ENCODE data around the gene DPP7. TPM values are rescaled to one million over a fixed set of nuclear protein-coding genes. Genes with fewer than 3 reads are reported as not detected.

The DPP7 gene
- polyA plus RNA-seq, 1 of the 3 experiments (the other 2 are of a cell fraction) = 127 TPM

DNA sequence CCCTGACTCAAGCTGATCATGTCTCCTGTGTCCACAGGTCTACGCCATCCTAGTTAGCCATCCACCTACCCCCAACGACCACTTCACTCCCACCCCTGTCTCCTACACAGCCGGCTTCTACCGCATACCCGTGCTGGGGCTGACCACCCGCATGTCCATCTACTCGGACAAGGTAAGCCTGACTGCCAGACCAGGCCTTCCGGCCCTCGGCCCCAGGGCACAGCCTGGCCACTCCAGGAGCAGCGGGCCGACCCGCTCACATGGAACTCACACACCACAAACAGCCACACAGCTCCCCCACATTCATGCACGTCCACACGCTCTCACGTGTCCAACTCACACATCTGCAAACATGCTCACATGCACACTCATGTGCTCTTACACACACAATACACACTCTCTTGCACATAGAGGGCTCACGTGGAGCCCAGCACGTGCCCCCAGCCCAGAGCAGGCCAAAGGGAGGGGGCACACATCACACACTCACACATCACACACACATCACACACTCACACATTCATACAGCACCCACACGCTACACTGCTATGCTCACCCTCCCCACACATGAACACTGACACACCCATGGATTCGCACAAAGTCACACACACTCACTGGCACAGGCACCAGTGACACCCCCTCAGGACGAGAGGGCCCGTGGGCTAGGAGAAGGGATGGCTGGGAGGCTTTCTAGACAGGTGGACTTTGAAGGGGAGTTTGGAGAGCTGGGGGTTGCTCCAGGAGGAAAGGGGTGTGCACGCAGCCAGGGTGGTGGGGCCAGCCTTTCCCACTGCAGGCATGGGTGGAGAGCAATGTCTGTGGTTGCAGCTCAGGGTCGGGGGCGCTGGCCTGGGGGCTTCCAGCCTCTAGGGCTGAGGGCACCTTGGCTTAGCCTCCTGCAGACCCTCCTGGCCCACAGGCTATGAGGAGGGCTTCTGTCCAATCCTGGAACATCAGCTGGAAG is 27.7 kb upstream of the DPP7 start (continued):
- TF ChIP-seq ELF1 (IDR thresholded peaks at IDR 0.05) (no peak), GABPA (IDR thresholded peaks at IDR 0.05; ENCODE audit: low read depth) (no peak), MEF2A (IDR thresholded peaks at IDR 0.05; ENCODE audit: borderline replicate concordance, low read depth) (no peak), RXRA (IDR thresholded peaks at IDR 0.05; ENCODE audit: borderline replicate concordance, low read depth) (no peak), POLR2AphosphoS5 (IDR thresholded peaks at IDR 0.05; ENCODE audit: low read depth, low read length) (no peak), RCOR1 (IDR thresholded peaks at IDR 0.05; ENCODE audit: low read length) (no peak), FOXM1 (IDR thresholded peaks at IDR 0.05; ENCODE audit: low read depth) (no peak), SIN3A (IDR thresholded peaks at IDR 0.05; ENCODE audit: borderline replicate concordance, low read depth, low read length) (no peak)

DNA sequence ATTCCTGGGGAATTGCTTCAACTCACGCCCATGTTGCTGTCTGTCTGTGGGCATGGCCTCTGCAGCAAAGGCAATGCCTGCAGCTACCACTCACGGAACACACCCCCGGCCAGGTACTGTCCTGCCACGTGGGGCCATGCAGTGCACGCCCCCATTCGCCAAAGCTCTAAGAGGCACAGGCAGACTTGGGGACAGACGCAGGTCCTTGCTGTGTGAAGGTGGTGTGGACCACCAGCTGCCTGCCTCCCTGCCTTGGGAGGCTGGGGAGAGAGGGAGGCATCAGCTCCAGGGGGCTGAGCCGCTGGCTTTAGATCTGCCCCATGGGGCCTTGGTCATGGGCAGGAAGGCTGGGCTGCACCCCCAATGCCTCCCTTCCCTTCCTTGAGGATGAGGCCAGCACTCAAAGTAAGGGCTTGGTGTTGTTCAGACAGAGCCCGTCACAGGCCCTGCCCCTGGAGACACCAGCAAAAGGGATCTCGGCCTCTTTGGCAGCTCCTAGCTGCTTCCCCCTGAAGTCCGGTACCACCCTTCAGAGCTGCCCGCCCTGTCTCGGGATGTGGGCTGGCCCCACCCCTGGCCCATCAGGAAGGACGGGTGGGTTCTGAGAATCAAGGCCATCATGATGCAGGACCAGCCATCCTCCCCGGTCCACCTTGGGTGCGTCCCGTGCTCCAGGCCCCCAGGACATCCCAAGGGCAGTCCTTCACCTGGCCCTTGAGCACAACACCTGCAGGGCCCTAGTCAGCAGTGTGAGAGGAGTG is 26.7 kb upstream of the DPP7 start:
- 77% methylated on average over 6 of the region's 17 CpGs for WGBS (ENCODE audit: low lambda C conversion rate)
- Histone ChIP-seq H3K79me2 (ENCODE audit: insufficient read depth) (no peaks in the 10 kb centered on the region), H3K4me3 (ENCODE audit: low read depth in 2 of 2, low read length in 1 of 2) (no peak overlapping the region), H3K36me3 (replicated peaks in 1 of 2; ENCODE audit: control insufficient read depth in 1 of 2, insufficient read depth in 2 of 2, low read length in 1 of 2) (no peaks in the 10 kb centered on the region), H4K20me1 (ENCODE audit: insufficient read depth) (no peaks in the 10 kb centered on the region), H3K4me1 (ENCODE audit: control insufficient read depth in 1 of 2, insufficient read depth in 2 of 2, low read depth in 1 of 2, low read length in 1 of 2) (peaks cover 0 to 8% of the 10 kb centered on the region in 2 experiments; a peak in 1 of 4 replicates), H3K4me2 (no peak overlapping the region), H3K27me3 (ENCODE audit: insufficient read depth) (peaks cover 14% of the 10 kb centered on the region), H2AFZ (ENCODE audit: low read depth) (no peak overlapping the region), H3F3A (replicated peaks; ENCODE audit: insufficient read depth) (no peaks in the 10 kb centered on the region), H3K27ac (ENCODE audit: low read depth in 2 of 2, low read length in 1 of 2) (no peak overlapping the region), H3K9me3 (no peaks in the 10 kb centered on the region), H3K9ac (no peak overlapping the region), H3K9me2 (no peaks in the 10 kb centered on the region)
- ChIA-PET CTCF (interaction anchor here (0.6 to 1.9 kb wide), 3 partner anchors 86 to 337 kb away, joined by 3 to 5 read pairs (median 3); partner anchors contain the start of gene RNF224), POLR2A (no interaction called here)
- DNase-seq = no peak
- no peak for TF ChIP-seq EP300 (IDR thresholded peaks at IDR 0.05; ENCODE audit: borderline replicate concordance in 1 of 2, low read depth in 1 of 2, low read length in 1 of 2)
- no peak for TF ChIP-seq ELF1 (IDR thresholded peaks at IDR 0.05)
- TF ChIP-seq, protein P1, sequence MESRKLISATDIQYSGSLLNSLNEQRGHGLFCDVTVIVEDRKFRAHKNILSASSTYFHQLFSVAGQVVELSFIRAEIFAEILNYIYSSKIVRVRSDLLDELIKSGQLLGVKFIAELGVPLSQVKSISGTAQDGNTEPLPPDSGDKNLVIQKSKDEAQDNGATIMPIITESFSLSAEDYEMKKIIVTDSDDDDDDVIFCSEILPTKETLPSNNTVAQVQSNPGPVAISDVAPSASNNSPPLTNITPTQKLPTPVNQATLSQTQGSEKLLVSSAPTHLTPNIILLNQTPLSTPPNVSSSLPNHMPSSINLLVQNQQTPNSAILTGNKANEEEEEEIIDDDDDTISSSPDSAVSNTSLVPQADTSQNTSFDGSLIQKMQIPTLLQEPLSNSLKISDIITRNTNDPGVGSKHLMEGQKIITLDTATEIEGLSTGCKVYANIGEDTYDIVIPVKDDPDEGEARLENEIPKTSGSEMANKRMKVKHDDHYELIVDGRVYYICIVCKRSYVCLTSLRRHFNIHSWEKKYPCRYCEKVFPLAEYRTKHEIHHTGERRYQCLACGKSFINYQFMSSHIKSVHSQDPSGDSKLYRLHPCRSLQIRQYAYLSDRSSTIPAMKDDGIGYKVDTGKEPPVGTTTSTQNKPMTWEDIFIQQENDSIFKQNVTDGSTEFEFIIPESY (IDR thresholded peaks at IDR 0.05; ENCODE audit: borderline replicate concordance, low read depth) = no peak
- no peak for TF ChIP-seq NFIC (IDR thresholded peaks at IDR 0.05; ENCODE audit: borderline replicate concordance)
- TF ChIP-seq TEAD4 (IDR thresholded peaks at IDR 0.05; ENCODE audit: borderline replicate concordance, insufficient read depth) = no peak
- TF ChIP-seq MXI1 (IDR thresholded peaks at IDR 0.05; ENCODE audit: low read depth, low read length) = no peak
- no peak for TF ChIP-seq JUND (IDR thresholded peaks at IDR 0.05)
- no peak for TF ChIP-seq EZH2phosphoT487 (IDR thresholded peaks at IDR 0.05; ENCODE audit: borderline replicate concordance, low read depth)
- TF ChIP-seq, protein P2, sequence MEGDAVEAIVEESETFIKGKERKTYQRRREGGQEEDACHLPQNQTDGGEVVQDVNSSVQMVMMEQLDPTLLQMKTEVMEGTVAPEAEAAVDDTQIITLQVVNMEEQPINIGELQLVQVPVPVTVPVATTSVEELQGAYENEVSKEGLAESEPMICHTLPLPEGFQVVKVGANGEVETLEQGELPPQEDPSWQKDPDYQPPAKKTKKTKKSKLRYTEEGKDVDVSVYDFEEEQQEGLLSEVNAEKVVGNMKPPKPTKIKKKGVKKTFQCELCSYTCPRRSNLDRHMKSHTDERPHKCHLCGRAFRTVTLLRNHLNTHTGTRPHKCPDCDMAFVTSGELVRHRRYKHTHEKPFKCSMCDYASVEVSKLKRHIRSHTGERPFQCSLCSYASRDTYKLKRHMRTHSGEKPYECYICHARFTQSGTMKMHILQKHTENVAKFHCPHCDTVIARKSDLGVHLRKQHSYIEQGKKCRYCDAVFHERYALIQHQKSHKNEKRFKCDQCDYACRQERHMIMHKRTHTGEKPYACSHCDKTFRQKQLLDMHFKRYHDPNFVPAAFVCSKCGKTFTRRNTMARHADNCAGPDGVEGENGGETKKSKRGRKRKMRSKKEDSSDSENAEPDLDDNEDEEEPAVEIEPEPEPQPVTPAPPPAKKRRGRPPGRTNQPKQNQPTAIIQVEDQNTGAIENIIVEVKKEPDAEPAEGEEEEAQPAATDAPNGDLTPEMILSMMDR (IDR thresholded peaks at IDR 0.05) = no peak
- TF ChIP-seq, protein P3, sequence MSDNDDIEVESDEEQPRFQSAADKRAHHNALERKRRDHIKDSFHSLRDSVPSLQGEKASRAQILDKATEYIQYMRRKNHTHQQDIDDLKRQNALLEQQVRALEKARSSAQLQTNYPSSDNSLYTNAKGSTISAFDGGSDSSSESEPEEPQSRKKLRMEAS (IDR thresholded peaks at IDR 0.05; ENCODE audit: low read depth) = no peak
- TF ChIP-seq RXRA (IDR thresholded peaks at IDR 0.05; ENCODE audit: borderline replicate concordance, low read depth) = no peak
- no peak for TF ChIP-seq FOXJ3 (CRISPR knock-in tag; IDR thresholded peaks at IDR 0.05)
- no peak for TF ChIP-seq RAD21 (IDR thresholded peaks at IDR 0.05; ENCODE audit: low read length)
- no peak for TF ChIP-seq CHD2 (IDR thresholded peaks at IDR 0.05; ENCODE audit: low read length, partially characterized antibody)
- TF ChIP-seq SMC3 (IDR thresholded peaks at IDR 0.05; ENCODE audit: low read depth, low read length) = no peak
- TF ChIP-seq RFX5 (IDR thresholded peaks at IDR 0.05; ENCODE audit: low read length) = no peak
- TF ChIP-seq, protein P4, sequence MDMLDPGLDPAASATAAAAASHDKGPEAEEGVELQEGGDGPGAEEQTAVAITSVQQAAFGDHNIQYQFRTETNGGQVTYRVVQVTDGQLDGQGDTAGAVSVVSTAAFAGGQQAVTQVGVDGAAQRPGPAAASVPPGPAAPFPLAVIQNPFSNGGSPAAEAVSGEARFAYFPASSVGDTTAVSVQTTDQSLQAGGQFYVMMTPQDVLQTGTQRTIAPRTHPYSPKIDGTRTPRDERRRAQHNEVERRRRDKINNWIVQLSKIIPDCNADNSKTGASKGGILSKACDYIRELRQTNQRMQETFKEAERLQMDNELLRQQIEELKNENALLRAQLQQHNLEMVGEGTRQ (IDR thresholded peaks at IDR 0.05; ENCODE audit: borderline replicate concordance, low read depth, low read length) = no peak
- no peak for TF ChIP-seq YY1 (IDR thresholded peaks at IDR 0.05; ENCODE audit: low read depth)
- no peak for TF ChIP-seq MEF2A (IDR thresholded peaks at IDR 0.05; ENCODE audit: borderline replicate concordance, low read depth)

Data from SK-N-SH (cell line).